GM23338 (cell line): ENCODE data around the gene CHI3L1.

ENCODE experiments used
- EZH2 ChIP-seq: fragments of 200-600 bp; sonication (generic); IDR thresholded peaks from one replicate; pipeline ENCODE4 v1.8.0; 2017; ENCODE audit warnings: antibody characterized with exemption, mild to moderate bottlenecking, low read depth; ENCODE audit not compliant: unreplicated experiment
- POLR2AphosphoS5 ChIP-seq: IDR thresholded peaks from 2 replicates; pipeline ENCODE4 v1.6.1; 2016; ENCODE audit warnings: antibody characterized with exemption, low read depth
- TF ChIP-seq, protein P1 (sequence below), 2 experiments: fragments of 200-600 bp in 1 of 2; sonication (generic) in 1 of 2; conservative IDR thresholded peaks; 2 replicates each; pipeline versions ENCODE4 v1.5.1 to v1.6.1; 2016 to 2017; ENCODE audit warnings: antibody characterized with exemption in 2 of 2, low read depth in 2 of 2, mild to moderate bottlenecking in 2 of 2, moderate library complexity in 1 of 2

DNA sequence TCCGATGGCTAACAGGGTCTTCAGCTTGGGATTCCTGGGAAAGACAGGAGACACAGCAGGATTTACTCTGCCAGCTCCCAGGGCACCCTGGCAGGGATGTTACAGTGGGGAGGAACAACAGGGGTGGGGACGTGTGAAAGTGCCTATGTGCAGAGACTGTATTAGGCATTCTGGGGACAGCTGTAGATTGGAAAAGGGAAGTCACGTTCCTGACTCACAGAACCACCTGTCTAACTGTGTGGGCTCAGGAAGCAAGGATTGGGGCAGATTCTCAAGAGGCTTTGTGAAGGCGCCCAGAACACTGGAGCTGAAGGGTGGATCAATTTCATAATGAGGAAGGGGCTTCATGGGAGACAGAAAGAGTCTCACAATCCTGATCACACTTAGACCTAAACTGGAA lies 38.6 kb upstream of the CHI3L1 start:
- TF ChIP-seq EZH2: no peak
- TF ChIP-seq, protein P1, sequence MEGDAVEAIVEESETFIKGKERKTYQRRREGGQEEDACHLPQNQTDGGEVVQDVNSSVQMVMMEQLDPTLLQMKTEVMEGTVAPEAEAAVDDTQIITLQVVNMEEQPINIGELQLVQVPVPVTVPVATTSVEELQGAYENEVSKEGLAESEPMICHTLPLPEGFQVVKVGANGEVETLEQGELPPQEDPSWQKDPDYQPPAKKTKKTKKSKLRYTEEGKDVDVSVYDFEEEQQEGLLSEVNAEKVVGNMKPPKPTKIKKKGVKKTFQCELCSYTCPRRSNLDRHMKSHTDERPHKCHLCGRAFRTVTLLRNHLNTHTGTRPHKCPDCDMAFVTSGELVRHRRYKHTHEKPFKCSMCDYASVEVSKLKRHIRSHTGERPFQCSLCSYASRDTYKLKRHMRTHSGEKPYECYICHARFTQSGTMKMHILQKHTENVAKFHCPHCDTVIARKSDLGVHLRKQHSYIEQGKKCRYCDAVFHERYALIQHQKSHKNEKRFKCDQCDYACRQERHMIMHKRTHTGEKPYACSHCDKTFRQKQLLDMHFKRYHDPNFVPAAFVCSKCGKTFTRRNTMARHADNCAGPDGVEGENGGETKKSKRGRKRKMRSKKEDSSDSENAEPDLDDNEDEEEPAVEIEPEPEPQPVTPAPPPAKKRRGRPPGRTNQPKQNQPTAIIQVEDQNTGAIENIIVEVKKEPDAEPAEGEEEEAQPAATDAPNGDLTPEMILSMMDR (conservative IDR thresholded peaks at IDR 0.05; ENCODE audit: low read depth in 2 of 2): no peak
- TF ChIP-seq POLR2AphosphoS5: no peak
